Hepatocyte (in vitro differentiated cells): ENCODE data around the gene PREX1.

Source experiments
- CTCF ChIP-seq: fragments of 200-600 bp; sonication (generic); IDR thresholded peaks from 2 replicates; pipeline ENCODE4 v1.5.1; 2016; ENCODE audit warnings: antibody characterized with exemption, mild to moderate bottlenecking; ENCODE audit not compliant: poor library complexity
- EZH2 ChIP-seq: fragments of 200-600 bp; sonication (generic); IDR thresholded peaks from 2 replicates; pipeline ENCODE4 v1.6.1; 2016; ENCODE audit warnings: antibody characterized with exemption, mild to moderate bottlenecking, borderline replicate concordance
- EZH2phosphoT487 ChIP-seq: fragments of 200-600 bp; sonication (generic); IDR thresholded peaks from one replicate; pipeline ENCODE4 v1.6.1; 2018; ENCODE audit warnings: antibody characterized with exemption, mild to moderate bottlenecking, low read depth, moderate library complexity; ENCODE audit not compliant: unreplicated experiment, severe bottlenecking

GRCh38 chr20:48621376-48622078 is 206.3 kb downstream of the PREX1 start:
- TF ChIP-seq CTCF (no peak), EZH2 (no peak), EZH2phosphoT487 (no peak)
